GM18499 (cell line): ENCODE results near the gene SLC34A2.

Experiments used
- ATAC-seq: cut with Tn5 transposase; IDR thresholded peaks from one replicate; pipeline ENCODE4 v1.9.1; 2021; ENCODE audit warnings: moderate number of reproducible peaks; ENCODE audit not compliant: insufficient read depth, unreplicated experiment

SLC34A2 gene

DNA sequence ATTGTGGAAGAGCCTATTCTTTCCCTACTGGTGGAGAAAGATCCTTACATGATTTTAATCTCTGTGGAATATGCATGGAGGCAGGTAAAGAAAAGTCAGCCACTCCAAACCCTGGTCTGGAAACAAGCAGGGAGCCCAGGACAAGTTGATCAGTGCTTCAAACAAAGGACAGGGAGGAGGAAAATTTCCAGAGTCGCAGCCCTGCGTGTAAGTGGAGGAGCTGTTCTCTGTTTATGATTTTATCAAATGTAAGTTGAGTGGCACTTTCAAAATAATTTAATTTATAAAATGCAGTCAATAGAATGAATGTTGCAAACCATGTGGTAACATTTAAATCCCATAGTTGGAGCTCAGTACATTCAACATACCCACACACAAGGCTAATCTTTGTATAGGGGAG is 57.0 kb downstream of the SLC34A2 start:
- no peak for ATAC-seq

GRCh38 chr4:25713812-25714211 is 58.2 kb downstream of the SLC34A2 start:
- ATAC-seq = no peak

- ATAC-seq = no peak
Measured at GRCh38 chr4:25722964-25723363, 67.3 kb downstream of the SLC34A2 start.

DNA sequence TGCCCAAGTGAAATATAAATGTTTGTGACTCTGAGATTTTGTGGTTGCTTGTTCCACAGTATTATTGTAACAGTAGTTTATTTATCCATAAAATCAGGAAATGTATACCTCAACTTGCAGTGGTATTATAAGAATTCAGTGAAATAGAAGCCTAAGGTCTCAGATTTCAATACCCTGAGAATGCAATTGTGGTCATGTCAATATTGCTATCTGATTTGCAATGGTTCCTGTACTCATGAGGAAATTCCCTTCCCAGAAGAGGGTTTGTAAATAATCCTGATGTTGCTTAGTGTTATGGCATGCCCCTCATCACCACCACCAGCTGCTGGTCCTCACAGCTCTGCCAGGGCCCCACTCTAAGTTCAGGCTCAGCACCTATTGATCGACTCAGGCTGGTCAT is 67.8 kb downstream of the SLC34A2 start:
- ATAC-seq = no peak

GRCh38 chr4:25725870-25726269 is 70.2 kb downstream of the SLC34A2 start:
- ATAC-seq = no peak

DNA sequence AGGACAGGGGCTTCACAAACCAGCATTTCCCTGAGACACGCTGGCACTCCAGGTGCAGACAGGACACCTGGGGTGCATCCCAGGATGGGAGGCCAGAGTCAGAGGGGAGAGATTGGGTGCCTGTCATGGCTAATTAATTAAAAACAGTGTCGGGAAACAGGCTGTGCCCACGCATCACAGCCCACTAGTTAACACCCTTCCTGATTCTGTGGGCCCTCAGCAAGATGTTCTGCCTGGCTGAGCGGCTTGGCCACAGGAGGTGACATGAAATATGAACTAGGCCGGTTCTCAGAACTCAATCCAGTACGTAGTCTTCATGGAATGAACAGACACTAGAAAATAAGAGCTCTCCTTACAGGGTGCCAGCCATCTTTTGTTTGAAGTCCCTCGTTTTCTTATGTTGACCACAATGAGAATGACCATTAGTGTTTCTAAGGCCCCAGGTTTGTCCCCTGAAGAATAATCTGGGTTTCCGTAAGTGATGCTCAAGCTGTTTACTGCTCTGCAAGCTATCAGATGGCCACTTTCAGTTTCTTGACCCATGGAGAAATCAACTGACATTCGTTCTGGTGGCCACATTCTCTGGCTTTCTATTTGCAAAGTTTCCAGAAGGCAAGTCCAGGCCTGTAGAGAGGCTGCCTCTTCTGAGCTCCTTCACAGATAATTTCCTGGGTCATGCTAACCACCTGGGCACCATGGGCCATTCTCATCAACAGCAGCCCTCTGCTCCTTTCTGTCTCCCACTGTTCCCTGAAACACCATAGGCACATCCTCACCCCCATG is 72.3 kb downstream of the SLC34A2 start:
- no peak for ATAC-seq
